ENCODE data around the gene RALB.

RALB gene

GRCh38 chr2:120262761-120263428 is 10.2 kb downstream of the RALB start:
- TF ChIP-seq CTCF (IDR thresholded peaks at IDR 0.05; ENCODE audit: low read depth, low read length, missing control alignments), result no peak
- no peak for DNase-seq (ENCODE audit: low read depth)

GRCh38 chr2:120265006-120265405 is 12.4 kb downstream of the RALB start:
- DNase-seq (ENCODE audit: low read depth), result no peak
- H3K4me3 ChIP-seq (ENCODE audit: low read depth, low read length), result no peak overlapping the region
- TF ChIP-seq CTCF (IDR thresholded peaks at IDR 0.05; ENCODE audit: low read depth, low read length, missing control alignments), result no peak

More at GRCh38 chr2:120262761-120263428, 10.2 kb downstream of the RALB start:
- H3K4me3 ChIP-seq (ENCODE audit: low read depth, low read length), result no peak overlapping the region

GRCh38 chr2:120267348-120267747 is 14.7 kb downstream of the RALB start:
- DNase-seq (ENCODE audit: low read depth), result no peak
- TF ChIP-seq CTCF (IDR thresholded peaks at IDR 0.05; ENCODE audit: low read depth, low read length, missing control alignments), result no peak

GRCh38 chr2:120269076-120269744 is 16.6 kb downstream of the RALB start:
- DNase-seq (ENCODE audit: low read depth), result no peak
- TF ChIP-seq CTCF (IDR thresholded peaks at IDR 0.05; ENCODE audit: low read depth, low read length, missing control alignments), result no peak

More at GRCh38 chr2:120267348-120267747, 14.7 kb downstream of the RALB start:
- no peak overlapping the region for H3K4me3 ChIP-seq (ENCODE audit: low read depth, low read length)

GRCh38 chr2:120269816-120270215 is 17.2 kb downstream of the RALB start:
- no peak overlapping the region for H3K4me3 ChIP-seq (ENCODE audit: low read depth, low read length)
- no peak for TF ChIP-seq CTCF (IDR thresholded peaks at IDR 0.05; ENCODE audit: low read depth, low read length, missing control alignments)
- no peak for DNase-seq (ENCODE audit: low read depth)

More at GRCh38 chr2:120269076-120269744, 16.6 kb downstream of the RALB start:
- H3K4me3 ChIP-seq (ENCODE audit: low read depth, low read length), result no peak overlapping the region

GRCh38 chr2:120271711-120272379 is 19.2 kb downstream of the RALB start:
- TF ChIP-seq CTCF (IDR thresholded peaks at IDR 0.05; ENCODE audit: low read depth, low read length, missing control alignments), result no peak
- no peak overlapping the region for H3K4me3 ChIP-seq (ENCODE audit: low read depth, low read length)
- no peak for DNase-seq (ENCODE audit: low read depth)

All from GM12864 (cell line).